Kidney epithelial cell (primary cell): ENCODE results near the gene CFAP91. TPM values are rescaled to one million over a fixed set of nuclear protein-coding genes. Genes with fewer than 3 reads are reported as not detected.

Experiments
- DNase-seq: peaks from one replicate; pipeline ENCODE4 v3.0.0-alpha.2; 2010; ENCODE audit warnings: low read depth
- H3K27me3 ChIP-seq: 2 replicates; pipeline ENCODE4 v1.6.0; 2011; ENCODE audit warnings: low read length; ENCODE audit not compliant: control insufficient read depth, insufficient read depth
- H3K36me3 ChIP-seq: 2 replicates; pipeline ENCODE4 v1.5.1; 2011; ENCODE audit warnings: low read length; ENCODE audit not compliant: control insufficient read depth, insufficient read depth
- H3K4me3 ChIP-seq: 2 replicates; pipeline ENCODE4 v1.5.1; 2011; ENCODE audit warnings: low read depth, mild to moderate bottlenecking, control low read depth, low read length
- total RNA-seq: library from RNA; depleted of rRNA; stranded (reverse); fragments of >200 nt; gene quantifications from 2 replicates; pipeline ENCODE4 v1.2.3, GENCODE V29; 2015
- TF ChIP-seq, protein P1 (sequence below): IDR thresholded peaks from 2 replicates; pipeline ENCODE4 v1.5.1; 2011; ENCODE audit warnings: mild to moderate bottlenecking, moderate library complexity, low read length, control low read depth, inconsistent platforms; ENCODE audit not compliant: insufficient read depth, poor library complexity, severe bottlenecking

The CFAP91 gene
- total RNA-seq, 1 donor from 2014 or later: 3.3 TPM

DNA sequence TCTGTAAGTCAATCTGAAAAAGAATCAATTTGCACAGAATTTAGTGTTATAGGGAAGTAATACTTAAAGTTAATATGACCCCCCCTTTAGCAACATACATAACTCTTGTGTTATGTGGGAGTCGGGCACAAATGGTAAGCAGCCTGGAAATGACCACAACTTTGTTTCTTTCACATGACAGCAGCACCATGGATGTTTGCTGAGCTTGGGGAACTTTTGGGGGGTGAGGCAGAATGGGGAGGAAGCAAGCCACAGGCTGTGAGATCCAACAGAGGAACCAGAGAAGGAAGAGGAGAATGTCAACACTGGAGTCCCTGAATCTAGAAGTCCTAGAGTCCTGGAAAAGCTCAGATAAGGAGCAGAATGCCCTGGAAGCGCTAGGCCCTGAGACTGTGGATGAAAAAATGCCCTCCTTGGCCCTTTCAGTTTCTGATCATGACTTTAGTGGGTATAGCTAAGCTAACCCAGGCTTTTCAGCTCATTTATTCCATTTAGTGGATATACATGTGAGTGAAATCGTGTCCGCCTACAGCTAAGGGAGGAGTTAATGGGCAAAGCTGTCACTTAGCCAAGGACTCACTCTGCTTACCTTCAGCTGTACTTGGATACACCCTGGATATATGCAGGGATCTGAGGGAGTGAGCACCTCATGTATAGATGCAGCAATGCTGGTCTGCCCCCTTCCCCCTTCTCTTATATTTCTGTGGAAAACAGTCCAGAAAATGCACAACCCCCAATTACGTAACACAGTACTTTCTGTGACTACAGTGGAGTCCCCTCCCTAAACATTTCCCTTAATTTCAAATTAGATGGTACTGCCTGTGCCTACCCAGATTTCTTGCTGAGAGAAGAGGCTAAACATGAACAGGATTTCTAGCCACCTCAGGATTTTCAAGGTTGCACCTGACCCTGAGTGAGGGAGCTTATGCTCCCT, 39.1 kb downstream of the CFAP91 start:
- H3K27me3 ChIP-seq: no peaks in the 10 kb centered on the region
- no peaks in the 10 kb centered on the region for H3K36me3 ChIP-seq
- no peak overlapping the region for H3K4me3 ChIP-seq
- DNase-seq: no peak
- TF ChIP-seq, protein P1, sequence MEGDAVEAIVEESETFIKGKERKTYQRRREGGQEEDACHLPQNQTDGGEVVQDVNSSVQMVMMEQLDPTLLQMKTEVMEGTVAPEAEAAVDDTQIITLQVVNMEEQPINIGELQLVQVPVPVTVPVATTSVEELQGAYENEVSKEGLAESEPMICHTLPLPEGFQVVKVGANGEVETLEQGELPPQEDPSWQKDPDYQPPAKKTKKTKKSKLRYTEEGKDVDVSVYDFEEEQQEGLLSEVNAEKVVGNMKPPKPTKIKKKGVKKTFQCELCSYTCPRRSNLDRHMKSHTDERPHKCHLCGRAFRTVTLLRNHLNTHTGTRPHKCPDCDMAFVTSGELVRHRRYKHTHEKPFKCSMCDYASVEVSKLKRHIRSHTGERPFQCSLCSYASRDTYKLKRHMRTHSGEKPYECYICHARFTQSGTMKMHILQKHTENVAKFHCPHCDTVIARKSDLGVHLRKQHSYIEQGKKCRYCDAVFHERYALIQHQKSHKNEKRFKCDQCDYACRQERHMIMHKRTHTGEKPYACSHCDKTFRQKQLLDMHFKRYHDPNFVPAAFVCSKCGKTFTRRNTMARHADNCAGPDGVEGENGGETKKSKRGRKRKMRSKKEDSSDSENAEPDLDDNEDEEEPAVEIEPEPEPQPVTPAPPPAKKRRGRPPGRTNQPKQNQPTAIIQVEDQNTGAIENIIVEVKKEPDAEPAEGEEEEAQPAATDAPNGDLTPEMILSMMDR: no peak

DNA sequence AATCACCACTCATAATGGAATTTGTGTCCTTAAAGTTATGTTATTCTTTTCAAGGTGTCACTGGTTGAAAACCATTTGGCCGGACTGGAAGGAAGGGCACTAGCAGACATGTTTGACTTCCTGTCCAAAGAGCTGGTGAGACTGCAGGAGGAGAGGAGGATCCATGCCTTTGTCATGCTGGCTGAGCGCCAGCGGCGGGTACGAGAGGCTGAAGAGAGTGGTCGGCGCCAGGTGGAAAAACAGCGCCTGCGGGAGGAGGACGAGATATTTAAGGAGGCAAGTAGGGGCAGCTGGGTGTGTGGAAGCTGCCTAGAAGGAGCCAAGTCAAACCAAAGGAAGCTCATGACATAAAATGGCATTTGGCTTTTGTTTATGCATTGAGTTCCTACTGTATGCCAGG, 41.1 kb downstream of the CFAP91 start:
- H3K4me3 ChIP-seq: no peak overlapping the region
- no peak for DNase-seq
- H3K27me3 ChIP-seq: no peaks in the 10 kb centered on the region
- TF ChIP-seq, protein P1: no peak
- H3K36me3 ChIP-seq: no peaks in the 10 kb centered on the region

DNA sequence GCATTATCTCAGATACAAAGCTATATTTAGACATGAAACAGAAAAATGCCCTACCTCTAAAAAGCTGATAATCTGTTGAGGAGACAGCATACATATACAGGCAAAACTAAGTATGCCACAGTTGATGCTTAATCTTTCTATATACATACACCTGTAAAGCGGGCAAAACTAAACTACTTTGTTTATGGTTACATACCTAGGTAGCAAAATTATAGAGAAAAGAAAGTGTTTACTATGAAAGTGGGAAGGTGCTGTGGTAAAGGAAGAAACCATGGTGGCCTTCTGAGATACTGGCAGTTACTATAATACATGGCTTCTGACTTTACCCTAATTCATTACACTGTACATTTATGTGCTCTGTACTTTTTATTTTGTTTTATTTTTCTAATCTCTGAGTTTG, 43.1 kb downstream of the CFAP91 start:
- Histone ChIP-seq H3K4me3 (no peak overlapping the region), H3K27me3 (no peaks in the 10 kb centered on the region), H3K36me3 (no peaks in the 10 kb centered on the region)
- TF ChIP-seq, protein P1: no peak
- DNase-seq: no peak

DNA sequence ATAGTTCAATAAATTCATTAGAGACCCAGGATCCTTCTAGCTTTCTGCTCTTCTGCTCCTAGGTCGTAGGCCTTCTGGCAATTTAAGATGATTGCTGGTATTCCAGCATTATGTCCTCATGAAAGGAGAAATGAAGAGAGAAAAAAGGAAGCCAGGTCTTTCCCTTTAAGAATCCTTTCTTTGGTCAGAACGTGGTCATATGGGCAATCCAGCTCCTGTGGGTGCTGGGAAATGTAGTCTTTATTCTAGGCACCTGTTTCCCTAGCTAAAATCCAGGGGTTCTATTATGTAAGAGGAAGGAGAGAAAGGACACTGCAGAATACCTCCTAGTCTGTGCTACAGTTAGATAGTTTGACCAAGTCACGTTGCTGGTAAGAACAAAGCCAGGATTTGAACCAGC, 43.6 kb downstream of the CFAP91 start:
- no peaks in the 10 kb centered on the region for H3K27me3 ChIP-seq
- no peak for DNase-seq
- H3K4me3 ChIP-seq: no peak overlapping the region
- TF ChIP-seq, protein P1: no peak
- H3K36me3 ChIP-seq: no peaks in the 10 kb centered on the region

DNA sequence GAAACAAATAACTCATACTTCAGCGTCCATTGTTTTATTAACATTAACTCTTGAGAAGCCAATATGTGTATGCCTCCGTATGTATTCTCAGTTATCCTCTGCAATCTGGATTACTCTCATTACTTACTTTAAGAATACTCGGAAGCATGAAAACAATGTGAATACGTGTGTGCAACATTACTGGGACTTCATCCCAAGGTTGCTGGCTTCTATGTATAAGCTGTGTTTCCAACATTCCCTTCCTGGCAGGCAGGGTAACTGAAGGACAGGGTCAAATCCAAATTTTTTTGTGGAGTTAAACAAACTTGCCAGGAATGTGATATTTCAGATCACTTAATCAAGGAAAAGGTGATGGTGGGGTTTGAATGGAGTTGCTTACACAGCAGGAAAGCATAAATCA, 44.5 kb downstream of the CFAP91 start:
- TF ChIP-seq, protein P1: no peak
- no peak overlapping the region for H3K4me3 ChIP-seq
- no peaks in the 10 kb centered on the region for H3K36me3 ChIP-seq
- no peaks in the 10 kb centered on the region for H3K27me3 ChIP-seq
- no peak for DNase-seq
